Mammary epithelial cell (primary cell): Measurements from ENCODE around the gene PCCA.

Experiments
- CTCF ChIP-seq, 2 donors: IDR thresholded peaks in 1 of 2; conservative IDR thresholded peaks in 1 of 2; 2 replicates each; pipeline ENCODE4 v1.5.1; 2011 to 2012; ENCODE audit warnings: inconsistent platforms in 2 of 2, low read length in 2 of 2, mild to moderate bottlenecking in 2 of 2, control low read depth in 1 of 2, low read depth in 1 of 2; ENCODE audit not compliant: insufficient read depth in 1 of 2; ENCODE audit errors: extremely low read depth in 1 of 2
- EZH2 ChIP-seq: IDR thresholded peaks from 2 replicates; pipeline ENCODE4 v1.6.1; 2012; ENCODE audit warnings: low read length, inconsistent platforms, borderline replicate concordance

GRCh38 chr13:100543872-100544602 is 455.1 kb downstream of the PCCA start:
- TF ChIP-seq CTCF (conservative IDR thresholded peaks at IDR 0.05 in 1 of 2, IDR thresholded peaks at IDR 0.05 in 1 of 2; ENCODE audit: extremely low read depth in 1 of 2, insufficient read depth in 1 of 2, low read depth in 1 of 2, low read length in 2 of 2) (no peak), EZH2 (no peak)
